Superior temporal gyrus (tissue), 1 donor: Measurements from ENCODE around the gene C16orf86.
A peak's percentile ranks its signal among the peaks of the same experiment; 100 is the strongest.

Experiments used
- DNase-seq: peaks from one replicate; pipeline ENCODE4 v3.0.0-alpha.2; 2016; ENCODE audit errors: extremely low spot score

Gene C16orf86, protein sequence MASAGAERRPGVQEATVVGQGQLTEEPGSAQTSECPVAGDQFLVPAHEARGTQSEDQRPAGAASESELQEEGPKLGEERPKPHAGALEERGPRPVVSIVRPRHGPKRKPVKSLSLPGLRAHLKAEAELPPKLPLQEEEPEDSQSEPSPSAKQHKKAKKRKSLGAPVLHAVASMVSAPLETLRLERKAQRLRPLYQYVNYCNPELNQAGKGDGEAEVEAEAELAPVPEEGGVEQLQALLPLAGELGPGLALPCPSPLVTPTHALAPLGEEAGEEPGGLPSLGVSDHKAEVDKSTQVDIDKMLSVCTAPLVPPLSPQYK

DNA sequence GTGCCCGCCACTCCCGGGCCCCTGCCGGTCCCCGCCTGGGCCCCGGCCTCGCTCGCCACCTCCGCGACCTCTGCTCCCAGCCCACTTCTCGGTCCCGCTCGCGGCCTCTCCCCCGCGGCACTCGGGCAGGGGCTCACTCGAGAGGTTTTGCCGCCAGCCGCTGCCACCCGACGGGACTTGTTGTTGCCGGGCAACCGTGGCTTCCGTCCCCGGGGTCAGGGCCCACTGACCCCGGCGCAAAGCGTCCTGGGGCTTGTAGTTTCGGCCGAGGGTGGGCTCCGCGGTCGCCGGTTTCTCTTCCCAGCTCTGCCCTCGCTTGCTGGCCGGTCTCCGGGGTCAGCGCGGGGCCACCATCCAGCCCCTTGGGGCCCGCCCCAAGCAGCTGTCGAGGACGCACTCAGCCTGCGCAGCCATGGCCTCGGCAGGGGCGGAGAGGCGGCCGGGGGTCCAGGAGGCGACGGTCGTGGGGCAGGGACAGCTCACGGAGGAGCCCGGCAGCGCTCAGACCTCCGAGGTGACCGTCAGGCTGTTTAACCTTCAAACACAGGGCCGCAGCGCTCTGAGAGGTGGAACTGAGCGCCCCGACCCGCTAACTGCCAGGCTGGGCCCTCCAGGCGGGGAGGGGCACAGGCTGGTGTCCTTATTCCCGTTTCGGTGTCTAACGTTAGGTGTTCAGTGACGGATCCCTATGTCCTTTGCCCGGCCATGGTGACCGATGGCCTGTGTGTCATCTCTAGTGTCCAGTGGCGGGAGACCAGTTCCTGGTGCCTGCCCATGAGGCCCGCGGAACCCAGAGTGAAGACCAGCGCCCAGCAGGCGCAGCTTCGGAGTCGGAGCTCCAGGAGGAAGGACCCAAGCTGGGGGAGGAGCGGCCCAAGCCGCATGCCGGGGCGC is at the start of gene C16orf86, which contains the start of gene ENKD1:
Gene C16orf86 (plus strand): TSS at position 256 of the 894 bp plus-strand sequence. CDS start 157 bp downstream, at position 413.
Gene ENKD1 (minus strand): TSS at position 192 of the 894 bp plus-strand sequence. CDS start 308 bp downstream, outside the sequence.
- peak; percentile 81 for DNase-seq

DNA sequence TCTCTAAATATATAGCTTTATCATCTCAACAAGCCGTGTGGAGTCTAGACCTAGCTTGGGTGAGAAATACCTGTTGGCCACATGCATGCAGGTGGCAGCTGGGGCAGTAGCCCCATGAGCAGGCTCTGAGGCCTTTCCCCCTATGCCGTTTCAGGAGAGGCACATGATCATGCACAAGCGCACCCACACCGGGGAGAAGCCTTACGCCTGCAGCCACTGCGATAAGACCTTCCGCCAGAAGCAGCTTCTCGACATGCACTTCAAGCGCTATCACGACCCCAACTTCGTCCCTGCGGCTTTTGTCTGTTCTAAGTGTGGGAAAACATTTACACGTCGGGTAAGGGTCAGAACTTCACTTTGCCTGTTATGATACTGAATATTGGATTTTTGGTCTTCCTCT is 38.4 kb upstream of the C16orf86 start:
- no peak for DNase-seq

DNA sequence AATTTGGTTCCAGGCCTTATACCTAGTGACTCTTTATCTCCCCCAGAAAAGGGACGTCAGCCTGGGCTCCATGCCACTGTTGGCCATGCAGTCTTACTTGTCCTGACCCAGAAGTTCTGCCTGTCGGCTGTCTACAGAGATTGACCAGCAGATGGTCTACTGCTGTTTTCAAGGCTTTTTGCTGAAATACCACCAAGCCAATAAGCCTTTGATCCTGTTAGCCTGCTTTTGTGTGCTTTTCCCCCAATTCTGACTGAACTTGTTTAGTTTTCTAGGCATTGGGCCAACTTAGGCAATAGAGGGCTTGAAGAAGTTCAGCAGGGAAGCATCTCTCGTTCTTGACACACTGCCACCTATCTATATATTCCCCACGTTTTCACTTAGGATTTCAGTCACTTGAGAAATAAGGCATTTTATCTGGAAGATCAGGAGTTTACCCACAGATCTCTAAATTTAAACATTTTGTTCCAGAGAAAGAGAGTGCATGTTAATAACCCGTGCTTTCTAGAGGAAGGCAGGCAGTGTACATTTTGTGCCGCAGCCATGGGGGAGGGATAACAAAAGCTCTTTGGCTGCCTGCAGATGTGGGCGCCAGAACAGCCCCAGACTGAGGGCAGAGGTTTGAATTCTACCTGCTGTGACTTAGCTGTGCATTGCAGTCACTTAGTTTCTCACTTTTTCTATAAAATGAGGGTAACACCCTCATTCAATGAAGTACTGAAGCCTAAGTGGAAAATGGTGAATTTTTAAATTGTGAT is 34.0 kb upstream of the C16orf86 start:
- DNase-seq = peak; percentile 73

DNA sequence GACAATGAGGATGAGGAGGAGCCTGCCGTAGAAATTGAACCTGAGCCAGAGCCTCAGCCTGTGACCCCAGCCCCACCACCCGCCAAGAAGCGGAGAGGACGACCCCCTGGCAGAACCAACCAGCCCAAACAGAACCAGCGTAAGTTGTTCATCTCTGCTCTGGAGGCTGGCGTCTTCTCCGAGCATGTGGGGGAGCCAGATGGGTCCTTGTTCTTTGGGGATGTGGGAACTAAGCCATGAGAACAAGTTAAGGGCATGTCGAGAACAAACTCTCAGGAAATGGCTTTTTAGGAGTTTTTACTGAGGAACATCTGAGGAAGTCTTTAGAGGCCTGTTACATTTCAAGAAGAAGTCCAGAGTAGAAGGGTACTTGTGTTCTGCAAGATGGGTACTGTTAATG is 29.9 kb upstream of the C16orf86 start:
- DNase-seq = peak; percentile 37

DNA sequence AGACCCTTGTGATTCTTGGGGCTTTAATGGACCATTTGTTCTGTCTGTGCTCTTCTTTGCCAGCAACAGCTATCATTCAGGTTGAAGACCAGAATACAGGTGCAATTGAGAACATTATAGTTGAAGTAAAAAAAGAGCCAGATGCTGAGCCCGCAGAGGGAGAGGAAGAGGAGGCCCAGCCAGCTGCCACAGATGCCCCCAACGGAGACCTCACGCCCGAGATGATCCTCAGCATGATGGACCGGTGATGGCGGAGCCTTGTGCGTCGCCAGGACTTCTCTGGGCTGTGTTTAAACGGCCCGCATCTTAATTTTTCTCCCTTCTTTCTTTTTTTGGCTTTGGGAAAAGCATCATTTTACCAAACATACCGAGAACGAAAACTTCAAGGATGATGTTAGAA is 29.0 kb upstream of the C16orf86 start:
- no peak for DNase-seq

DNA sequence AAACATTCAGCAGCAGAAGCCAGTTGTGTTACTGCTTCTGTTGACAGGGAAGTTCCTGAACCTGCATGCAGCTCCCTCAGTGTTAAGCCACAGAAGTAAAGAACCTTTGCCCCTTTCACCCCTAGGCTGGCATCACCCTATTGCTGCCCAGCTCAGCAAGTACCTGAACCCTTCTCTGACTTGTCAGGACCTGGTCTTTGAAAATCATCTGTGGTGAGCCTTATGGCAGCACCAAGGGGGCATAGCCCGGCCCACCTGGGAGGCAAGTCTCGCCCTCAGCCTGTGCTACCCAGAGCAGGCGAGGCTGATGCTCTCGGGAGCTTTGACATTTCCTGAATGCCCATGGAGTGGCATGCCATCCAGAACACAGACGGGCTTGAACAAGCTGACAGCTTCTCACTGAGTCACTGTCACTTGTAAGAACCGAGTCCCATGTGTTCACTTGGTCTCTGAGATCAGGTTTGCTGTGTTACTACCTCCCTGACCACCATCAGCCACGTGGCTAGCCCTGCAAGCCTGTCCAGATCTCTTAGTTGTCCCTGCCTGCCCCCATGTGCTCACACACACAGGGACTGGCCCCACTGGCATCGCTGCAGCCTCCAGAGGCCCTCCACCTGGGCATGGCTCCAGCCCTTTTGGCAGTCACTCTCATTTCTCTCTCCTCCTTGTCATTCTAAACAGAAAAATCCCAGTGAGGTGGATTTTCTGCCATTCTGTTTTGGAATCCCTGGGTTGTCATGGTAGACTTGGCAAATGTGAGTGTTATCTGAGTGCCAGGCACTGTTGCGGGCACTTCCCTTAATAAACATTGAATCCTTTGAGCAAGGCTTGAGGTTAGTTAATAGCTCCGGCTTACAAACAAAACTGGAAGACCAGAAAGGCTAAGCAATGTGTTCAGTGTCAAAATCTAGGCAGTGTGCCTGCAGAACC is 24.6 kb upstream of the C16orf86 start:
- peak; percentile 69 for DNase-seq

DNA sequence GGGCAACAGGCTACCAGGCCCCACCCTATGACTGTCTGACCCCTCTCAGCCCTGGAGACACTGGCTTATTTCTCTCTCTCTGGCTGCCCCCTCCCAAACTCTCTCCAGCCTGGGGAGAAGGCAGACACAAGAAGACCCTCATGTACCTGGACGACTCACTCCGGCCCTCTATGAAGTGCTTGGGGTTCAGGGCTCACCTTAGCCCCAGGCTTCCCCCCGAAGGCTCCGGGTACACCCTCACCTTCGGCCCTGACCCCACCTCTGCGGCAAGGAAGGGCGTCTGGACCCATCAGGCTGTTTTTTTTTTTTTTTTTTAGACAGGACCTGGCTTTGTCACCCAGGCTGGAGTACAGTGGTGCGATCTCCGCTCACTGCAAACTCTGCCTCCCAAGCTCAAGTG is 22.6 kb upstream of the C16orf86 start:
- DNase-seq = no peak

DNA sequence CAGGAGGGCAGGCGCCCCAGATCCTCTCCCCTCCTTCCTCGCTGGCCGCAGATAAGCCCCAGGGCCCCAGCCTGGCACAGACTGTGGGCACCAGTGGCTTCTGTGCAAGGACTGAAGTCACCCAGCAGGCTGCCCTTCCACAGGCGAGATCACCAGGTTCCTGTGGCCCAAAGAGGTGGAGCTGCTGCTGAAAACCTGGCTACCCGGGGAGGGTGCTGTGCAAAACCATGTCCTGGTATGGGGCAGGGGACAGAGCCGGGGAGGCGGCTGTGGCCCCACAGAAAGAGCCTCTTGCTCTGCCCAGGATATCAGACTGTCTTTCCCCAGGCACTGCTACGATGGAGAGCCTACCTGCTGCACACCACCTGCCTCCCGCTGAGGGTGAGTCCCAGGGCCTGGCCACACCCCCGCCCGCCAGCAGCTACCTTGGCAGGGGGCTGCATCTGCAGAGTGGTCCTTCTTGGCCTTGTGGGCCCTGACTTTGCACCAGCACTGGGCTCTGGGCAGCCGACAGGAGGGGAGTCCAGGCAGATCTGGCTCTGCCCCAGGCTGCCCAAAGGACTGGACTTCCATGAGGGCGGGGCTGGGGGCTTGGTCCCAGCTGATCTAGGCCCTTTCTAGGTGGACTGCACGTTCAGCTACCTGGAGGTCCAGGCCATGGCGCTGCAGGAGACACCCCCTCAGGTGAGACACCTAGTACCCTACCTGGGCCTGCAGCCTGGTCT is 21.1 kb upstream of the C16orf86 start:
- no peak for DNase-seq

DNA sequence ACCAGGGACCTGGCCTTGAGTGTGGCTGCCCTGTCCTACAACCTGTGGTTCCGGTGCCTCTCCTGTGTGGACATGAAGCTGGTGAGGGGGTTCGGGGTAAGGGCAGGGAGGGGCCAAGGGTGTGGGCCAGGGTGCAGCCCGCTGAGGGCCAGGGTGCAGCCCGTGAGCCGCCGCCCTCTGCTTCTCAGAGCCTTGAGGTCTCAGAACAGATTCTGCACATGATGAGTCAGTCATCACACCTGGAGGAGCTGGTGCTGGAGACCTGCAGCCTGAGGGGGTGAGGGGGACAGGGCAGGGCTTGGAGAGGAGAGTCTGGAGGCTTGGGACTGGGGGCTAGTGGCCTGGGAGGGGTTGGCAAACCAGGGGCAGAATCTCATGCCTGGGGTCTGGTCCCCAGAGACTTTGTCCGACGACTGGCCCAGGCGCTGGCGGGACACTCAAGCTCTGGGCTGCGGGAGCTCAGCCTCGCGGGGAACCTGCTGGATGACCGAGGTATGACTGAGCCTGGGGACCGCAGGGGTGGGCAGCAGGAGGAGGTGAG is 19.4 kb upstream of the C16orf86 start:
- no peak for DNase-seq

DNA sequence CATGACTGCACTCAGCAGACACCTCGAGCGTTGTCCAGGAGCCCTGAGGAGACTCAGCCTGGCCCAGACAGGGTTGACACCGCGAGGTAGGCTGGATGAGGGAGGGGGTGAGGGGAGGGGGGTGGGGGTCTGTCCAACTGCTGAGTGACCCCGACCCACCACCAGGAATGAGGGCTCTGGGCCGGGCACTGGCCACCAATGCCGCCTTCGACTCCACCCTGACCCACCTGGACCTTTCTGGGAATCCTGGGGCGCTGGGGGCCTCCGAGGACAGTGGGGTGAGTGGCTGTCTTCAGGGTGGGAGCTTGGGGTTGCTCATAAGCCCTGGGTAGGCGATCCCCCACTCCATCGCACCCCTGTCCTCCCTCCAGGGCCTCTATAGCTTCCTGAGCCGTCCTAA is 18.9 kb upstream of the C16orf86 start:
- no peak for DNase-seq

DNA sequence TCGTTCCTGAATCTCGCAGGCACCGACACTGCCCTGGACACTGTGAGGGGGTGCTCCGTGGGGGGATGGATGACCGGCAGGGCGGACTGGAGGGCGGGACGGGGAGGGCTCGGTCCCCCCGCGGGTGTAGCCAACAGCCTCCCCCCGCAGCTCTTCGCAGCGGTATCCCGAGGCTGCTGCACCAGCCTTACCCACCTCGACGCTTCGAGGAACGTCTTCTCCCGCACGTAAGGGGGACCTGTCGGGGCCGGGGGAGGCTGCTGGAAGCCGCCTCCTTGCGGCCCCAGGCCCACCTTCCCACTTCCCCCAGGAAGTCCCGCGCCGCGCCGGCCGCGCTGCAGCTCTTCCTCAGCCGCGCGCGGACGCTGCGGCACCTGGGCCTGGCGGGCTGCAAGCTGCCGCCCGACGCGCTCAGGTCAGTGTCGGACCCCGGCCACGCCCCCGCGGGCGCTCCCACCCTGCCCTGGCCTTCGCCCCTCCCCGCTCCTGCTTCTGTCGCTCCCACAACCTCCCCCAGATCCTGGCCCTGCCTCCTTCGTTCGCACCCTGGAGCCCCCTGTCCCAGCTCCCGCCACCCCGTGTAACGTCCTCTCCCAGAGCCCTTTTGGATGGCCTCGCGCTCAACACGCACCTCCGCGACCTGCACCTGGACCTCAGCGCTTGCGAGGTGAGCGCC is 18.4 kb upstream of the C16orf86 start:
- no peak for DNase-seq

DNA sequence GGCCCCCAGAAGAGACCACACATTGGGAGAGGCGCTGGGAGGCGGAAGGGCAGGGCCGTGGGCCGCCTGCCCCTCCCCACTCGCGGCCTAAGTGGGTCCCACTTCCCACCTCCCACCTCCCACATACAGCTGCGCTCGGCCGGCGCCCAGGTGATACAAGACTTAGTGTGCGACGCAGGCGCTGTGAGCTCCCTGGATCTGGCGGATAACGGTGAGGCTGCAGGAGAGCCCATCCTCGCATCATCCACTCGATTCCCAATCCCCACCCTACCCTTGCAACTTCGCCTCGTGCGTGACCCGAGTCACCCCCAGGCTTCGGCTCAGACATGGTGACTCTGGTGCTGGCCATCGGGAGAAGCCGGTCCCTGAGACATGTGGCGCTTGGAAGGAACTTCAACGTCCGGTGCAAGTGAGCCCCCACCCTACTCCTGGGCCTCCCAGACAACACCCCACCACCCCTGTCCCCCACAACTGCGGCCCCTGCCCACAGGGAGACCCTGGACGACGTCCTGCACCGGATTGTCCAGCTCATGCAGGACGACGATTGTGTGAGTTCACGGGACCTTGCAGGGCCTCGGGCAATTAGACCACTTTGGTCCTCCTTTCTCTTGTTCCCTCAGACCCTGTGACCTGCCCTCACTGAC is 17.7 kb upstream of the C16orf86 start:
- DNase-seq = no peak

DNA sequence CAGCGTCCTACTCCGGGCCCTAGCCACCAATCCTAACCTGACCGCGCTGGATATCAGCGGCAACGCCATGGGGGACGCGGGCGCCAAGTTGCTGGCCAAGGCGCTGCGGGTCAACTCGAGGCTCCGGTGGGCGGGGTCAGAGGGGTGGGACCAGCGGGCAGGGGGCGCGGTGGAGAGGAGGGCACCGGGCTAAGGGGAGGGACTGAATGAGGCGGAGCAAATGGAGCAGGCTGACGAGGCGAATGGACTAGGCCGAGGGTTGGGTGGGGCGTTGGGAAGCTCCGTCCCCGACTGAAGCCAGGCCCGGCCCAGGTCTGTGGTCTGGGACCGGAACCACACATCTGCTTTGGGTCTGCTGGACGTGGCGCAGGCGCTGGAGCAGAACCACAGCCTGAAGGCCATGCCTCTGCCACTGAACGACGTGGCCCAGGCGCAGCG is 17.1 kb upstream of the C16orf86 start:
- no peak for DNase-seq

DNA sequence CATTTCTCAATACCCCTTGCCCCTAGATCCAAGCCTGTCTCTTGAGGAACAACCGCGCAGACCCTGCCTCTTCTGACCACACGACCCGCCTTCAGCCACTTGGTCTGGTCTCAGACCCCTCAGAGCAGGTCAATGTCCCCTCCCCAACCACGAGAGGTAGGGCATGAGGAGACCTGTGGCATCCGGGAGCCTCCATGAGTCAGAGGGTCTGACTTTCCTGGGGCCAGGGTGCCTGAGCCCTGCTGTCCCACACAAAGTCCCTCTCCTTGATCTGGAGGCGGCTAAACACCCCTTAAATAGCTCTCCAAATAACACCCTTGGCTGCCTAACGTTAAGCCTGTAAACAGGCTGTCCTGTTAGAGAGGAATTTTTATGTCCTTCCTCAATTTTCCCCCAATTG is 16.6 kb upstream of the C16orf86 start:
- DNase-seq = no peak

DNA sequence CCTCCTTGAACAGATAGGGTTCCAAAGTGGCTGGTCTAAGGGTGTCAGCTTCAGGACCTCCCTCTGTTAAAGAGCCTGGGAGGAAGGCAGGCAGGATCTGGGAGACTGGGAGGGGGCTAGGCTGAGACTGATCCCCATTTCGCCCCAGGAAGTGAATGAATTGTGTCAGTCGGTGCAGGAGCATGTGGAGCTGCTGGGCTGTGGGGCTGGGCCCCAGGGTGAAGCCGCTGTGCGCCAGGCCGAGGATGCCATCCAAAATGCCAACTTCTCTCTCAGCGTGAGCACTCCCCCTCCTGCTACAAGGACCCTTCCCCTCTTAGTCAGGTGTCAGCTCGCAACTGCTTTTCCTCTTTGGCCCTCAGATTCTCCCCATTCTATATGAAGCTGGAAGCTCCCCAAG is 15.6 kb upstream of the C16orf86 start:
- no peak for DNase-seq

DNA sequence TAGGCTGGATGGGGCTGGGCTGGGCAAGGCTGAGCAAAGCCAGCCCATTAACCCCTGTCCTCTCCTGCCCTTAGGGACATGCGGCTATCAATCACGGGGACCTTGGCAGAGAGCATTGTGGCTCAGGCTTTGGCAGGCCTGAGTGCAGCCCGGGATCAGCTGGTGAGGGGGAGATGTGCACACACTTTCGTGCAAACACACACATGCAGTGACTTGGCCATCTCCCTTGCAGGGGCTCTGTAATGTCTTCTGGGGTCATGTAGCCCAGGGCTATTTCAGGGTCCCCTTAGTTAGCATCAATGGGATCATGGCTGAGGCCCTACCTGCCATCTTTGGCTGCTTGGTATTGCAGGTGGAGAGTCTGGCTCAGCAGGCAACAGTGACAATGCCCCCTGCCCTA is 14.8 kb upstream of the C16orf86 start:
- DNase-seq = no peak

DNA sequence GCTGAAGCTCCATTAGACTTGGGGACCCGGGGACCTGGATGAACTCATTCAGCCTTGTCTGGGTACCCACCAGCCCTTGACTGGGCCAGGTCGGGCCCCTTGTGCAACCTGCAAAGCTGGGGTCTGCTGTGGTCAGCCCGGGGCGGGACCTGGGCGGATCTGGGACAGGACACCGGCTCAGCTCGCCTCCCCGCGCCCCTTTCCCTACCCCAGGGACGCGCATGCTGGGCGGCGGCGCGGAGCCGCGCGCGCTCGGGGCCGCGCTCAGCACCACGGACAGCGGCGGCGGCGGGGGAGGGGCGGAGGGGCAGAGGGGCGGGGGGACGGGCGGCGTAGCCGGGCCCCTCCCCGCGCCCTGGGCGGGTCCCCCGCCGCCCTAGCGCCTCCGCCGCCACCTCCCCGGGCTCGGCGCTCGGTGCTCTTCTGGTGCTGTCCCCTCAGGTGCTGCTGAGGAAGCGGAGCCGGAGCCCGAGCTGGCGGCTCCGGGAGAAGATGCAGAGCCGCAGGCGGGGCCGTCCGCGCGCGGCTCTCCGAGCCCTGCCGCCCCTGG is 14.0 kb upstream of the C16orf86 start:
- DNase-seq = no peak

DNA sequence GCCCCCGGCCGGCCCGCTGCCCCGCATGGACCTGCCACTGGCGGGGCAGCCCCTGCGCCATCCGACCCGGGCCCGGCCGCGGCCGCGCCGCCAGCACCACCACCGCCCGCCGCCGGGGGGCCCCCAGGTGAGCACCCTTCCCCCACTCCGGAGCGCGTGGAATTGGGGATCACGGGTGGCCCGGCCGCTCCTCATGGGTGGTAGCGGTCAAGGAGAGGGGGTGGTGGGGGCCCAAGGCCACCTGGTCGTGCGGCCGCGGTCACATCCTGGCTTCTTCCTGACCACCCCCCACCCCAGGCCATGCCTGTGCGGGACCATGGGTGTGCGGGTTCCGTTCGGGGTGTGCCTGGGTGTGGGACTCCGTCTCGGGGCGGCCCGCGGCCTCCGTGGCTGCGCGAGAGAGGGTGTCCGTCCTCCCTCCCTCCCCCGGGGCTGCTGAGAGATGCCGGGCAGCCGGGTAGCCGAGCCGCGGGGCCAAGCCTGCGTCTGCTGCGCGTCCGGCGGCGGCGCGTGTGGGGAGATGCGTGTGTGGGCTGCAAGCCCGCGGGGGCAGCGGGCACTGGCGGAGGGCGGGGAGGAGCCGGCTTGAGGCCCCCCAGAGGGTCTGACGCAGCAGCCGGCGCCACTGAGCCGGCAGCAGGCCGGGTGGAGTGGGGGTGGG is 13.4 kb upstream of the C16orf86 start:
- no peak for DNase-seq
